Breast epithelium (tissue), 3 donors: Measurements from ENCODE around the gene COMT.

Experiments used
- POLR2A ChIP-seq: fragments of 450-650 bp; IDR thresholded peaks from one replicate; pipeline ENCODE4 v1.6.1; 2016; ENCODE audit warnings: antibody characterized with exemption, mild to moderate bottlenecking, moderate library complexity
- POLR2AphosphoS5 ChIP-seq, 3 donors: sonication (generic); formaldehyde crosslinking; IDR thresholded peaks; one replicate each; pipeline ENCODE4 v1.6.1; 2017; ENCODE audit warnings: antibody characterized with exemption in 3 of 3
- TF ChIP-seq, protein P1 (sequence below), 3 donors: fragments of 450-650 bp; IDR thresholded peaks; one replicate each; pipeline ENCODE4 v1.5.1; 2016 to 2017; ENCODE audit warnings: antibody characterized with exemption in 3 of 3, mild to moderate bottlenecking in 3 of 3, moderate library complexity in 3 of 3

DNA sequence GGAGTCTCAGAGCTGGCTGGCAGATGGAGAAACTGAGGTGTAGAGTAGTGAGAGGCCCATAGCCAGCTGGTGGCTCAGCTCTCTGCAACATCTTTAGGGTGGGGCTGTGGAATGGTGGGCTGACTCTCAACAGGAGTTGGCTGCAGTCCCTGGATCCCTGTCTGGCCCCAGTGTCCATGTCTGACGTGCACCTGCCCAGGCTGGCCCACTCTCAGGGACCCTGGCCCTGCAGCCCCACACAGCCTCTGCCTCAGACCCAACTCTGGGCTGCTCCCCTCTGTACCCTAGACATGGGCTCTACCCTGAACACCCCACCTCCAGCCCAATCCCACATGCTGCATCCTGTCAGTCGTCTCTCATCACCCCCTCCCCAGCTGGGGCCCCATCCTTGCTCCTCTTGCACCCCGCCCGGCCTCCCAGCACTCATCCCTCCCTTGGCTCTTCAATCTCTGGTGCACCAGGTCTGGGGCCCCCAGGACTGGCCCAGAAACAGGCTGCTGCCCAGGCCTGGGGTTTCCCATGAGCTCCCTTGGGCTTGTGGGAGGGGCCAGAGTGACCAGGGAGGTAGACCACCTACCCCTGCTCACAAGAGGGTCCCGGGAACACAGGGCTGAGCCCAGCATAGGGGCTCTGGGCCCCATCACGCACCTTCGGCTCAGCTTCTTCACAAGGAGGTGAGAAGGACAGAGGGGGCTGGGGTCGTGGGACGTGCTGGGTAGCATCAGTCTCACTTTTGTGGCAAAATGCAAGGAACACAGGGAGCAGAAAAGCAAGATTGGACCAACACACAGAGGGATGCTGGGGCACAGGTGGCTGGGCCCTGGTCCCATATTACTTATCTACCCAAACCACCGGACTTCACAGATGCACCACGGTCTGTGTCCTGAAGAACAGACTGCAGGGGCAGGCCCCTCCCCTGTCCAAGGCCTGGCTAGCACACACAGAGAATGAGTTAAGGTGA, 43.6 kb downstream of the COMT start:
- TF ChIP-seq, protein P1, sequence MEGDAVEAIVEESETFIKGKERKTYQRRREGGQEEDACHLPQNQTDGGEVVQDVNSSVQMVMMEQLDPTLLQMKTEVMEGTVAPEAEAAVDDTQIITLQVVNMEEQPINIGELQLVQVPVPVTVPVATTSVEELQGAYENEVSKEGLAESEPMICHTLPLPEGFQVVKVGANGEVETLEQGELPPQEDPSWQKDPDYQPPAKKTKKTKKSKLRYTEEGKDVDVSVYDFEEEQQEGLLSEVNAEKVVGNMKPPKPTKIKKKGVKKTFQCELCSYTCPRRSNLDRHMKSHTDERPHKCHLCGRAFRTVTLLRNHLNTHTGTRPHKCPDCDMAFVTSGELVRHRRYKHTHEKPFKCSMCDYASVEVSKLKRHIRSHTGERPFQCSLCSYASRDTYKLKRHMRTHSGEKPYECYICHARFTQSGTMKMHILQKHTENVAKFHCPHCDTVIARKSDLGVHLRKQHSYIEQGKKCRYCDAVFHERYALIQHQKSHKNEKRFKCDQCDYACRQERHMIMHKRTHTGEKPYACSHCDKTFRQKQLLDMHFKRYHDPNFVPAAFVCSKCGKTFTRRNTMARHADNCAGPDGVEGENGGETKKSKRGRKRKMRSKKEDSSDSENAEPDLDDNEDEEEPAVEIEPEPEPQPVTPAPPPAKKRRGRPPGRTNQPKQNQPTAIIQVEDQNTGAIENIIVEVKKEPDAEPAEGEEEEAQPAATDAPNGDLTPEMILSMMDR (IDR thresholded peaks at IDR 0.05), result no peak
- TF ChIP-seq POLR2A (no peak), POLR2AphosphoS5 (IDR thresholded peaks at IDR 0.05) (no peak)
